ENCODE measurements around the gene DDX46.
"Not testable (repeated sequence)": the region's sequence is repeated elsewhere in the genome, so short reads cannot be mapped to it uniquely, and the experiment has no call there.

The DDX46 gene

DNA sequence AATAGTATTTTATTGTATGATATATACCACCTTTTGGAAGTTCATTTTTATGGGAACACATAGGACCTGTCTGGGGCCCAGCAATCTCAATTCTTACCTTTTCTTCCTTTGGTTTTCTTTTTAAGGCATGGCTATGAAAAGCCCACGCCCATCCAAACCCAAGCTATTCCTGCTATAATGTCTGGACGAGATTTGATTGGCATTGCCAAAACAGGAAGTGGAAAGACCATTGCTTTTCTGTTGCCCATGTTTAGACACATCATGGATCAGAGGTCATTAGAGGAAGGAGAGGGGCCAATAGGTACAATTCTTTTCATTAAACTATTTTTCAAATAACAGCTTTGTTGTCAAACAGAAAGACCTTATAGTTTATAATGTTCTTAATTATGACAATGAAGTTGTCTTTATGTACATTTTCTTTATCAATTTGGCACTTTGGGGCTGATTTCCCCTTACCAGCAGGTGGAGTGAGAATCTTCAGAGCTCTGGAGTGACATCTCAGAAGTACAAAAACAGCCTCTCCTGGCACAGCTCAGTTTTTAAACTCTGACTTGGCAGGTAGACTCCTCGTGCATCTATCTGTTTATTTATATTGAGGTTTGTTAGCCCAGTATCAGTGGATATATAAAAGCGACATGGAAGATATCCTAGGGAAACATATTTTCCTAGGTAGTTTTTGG is 25.8 kb downstream of the DDX46 start:
- no peak for DNase-seq (ENCODE audit: low spot score)

DNA sequence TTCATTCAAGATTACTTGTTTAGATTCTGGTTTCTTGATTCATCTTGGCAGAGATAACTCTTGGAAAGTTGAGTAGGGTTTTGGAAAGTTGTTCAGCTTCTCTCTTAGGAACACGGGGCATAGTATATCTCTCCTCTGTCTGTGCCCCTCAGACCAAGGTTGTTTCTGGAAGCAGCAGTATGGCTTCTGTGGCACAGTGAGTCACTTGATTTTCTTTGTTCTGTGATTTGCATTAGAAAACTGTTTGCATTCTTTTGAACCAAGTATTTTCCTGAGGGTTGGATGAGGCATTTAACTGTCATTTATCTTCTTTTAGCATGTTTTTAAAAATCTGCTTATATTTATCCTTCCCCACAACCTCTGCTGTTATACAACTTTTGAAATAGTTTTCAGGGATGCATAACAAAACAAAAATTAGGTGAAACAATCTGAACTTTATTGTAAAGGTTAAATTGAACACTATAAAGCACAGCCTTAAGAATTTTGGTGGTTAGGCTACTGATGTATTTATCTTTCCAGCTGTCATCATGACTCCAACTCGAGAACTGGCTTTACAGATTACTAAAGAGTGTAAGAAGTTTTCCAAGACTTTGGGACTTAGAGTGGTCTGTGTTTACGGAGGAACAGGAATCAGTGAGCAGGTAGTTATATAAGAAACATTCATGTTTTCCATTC is 26.5 kb downstream of the DDX46 start:
- no peak for DNase-seq (ENCODE audit: low spot score)

DNA sequence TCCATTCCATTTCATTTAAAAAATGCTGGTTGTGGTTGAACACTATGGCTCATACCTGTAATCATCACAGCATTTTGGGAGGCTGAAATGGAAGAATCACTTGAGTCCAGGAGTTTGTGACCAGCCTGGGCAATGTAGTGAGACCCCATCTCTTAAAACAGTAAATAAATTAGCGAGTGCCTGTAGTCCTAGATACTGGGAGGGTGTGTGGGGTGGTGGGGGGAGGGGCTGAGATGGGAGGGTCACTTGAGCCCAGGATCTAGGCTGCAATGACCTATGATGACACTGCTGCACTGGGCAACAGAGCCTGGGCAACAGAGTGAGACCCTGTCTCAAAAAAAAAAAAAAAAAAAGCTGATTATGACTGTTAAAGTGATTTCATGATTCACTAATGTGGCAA is 29.1 kb downstream of the DDX46 start:
- DNase-seq (ENCODE audit: low spot score) = no peak

DNA sequence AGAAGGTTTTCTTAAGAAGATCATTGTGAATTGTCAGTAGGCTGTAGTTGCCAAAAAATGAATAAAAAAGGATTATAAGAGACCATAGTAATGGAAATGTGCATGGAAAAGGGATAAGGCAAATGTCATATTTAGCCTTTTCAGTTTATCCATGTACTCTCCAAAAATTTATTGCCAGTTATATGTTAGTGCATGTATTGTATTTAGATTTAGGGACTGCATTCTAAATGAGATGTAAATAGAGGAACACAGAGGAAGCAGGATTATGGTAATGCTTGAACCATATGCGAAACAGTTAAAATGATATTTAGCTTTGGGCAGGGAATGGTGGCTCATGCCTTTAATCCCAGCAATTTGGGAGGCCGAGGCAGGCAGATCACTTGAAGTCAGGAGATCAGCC is 33.0 kb downstream of the DDX46 start:
- DNase-seq (ENCODE audit: low spot score) = no peak

DNA sequence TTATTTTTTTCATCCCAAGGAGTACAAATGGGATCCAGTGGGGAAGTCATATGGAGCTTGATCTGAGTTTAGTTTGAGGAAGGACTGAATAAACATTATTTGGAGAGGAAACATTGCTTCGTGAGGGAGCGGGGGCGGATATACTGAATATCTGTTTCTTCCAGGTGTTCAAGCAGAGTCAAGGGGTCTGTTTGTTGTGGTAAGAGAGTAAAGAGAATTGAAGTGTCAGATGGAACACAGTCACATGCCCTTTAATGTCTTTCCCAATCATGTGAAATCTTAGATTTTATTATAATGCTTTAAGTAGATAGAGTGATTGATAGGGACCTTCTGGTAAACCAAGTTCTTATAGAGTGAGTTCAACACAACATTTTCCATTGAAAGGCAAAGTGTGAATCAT is 33.7 kb downstream of the DDX46 start:
- no peak for DNase-seq (ENCODE audit: low spot score)

DNA sequence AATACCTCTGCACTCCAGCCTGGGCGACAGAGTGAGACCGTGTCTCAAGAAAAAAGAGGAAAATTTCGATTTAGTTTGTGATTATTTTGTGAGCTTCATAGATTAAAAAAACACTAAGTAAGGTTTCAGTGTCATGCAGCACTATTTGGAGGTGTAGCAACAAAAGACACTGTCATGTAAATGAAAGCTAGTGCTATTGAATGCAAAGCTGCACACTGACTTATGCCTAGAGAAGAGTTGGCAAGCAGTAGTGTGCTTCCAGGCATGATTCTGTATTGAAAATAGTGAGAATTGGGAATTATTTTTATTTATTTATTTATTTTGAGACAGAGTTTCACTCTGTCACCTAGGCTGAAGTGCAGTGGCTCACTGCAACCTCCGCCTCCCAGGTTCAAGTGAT is 34.5 kb downstream of the DDX46 start:
- no peak for DNase-seq (ENCODE audit: low spot score)

DNA sequence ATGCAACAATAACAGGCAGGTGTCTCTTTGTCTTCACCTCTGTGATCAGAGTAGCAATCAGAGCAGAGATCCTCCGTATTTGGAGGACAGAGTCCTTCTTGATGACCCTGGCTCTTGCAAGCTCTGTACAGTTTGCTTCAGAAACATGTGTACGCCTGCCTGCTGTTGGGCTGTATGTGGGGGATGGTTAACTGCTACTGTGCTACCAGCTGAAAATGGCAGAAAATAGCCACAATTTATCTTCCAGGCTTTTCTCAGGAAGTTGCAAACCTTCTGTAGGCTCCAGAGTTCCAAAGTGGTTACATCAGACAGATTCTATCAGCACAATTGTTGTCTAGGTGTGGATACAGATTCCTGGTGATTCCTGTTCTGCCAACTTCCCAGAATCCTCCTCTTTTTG is 35.5 kb downstream of the DDX46 start:
- DNase-seq (ENCODE audit: low spot score) = no peak

DNA sequence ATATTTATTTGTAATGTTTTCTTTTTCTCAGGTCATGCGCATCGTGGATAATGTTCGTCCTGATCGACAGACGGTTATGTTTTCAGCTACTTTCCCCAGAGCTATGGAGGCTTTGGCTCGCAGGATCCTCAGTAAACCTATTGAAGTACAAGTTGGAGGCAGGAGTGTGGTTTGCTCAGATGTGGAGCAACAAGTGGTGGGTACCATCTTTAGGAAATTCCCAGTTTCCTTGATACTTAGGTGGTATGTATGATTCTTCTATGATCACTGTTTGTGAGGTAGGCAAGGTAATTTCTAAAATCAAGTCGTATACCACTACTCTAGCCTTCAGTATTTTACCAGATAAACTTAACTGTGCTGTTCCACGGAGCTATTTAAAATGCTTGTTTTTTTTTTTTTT is 36.2 kb downstream of the DDX46 start:
- no peak for DNase-seq (ENCODE audit: low spot score)

DNA sequence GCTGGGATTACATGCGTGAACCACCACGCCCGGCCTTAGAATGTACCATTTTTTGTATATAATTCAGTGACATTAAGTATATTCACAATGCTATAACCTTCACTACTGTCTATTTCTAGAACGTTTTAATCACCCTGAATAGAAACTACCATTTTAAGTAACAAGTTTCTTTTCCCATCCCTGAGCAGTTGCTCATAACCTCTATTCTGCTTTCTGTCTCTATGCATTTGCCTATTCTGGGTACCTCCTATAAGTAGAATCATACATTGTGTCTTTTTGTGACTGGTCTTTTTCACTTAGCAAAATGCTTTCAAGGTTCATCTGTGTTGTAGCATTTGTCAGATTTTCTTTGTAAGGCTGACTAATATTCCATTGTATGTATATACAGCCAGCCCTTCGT is 39.9 kb downstream of the DDX46 start:
- no peak for DNase-seq (ENCODE audit: low spot score)

DNA sequence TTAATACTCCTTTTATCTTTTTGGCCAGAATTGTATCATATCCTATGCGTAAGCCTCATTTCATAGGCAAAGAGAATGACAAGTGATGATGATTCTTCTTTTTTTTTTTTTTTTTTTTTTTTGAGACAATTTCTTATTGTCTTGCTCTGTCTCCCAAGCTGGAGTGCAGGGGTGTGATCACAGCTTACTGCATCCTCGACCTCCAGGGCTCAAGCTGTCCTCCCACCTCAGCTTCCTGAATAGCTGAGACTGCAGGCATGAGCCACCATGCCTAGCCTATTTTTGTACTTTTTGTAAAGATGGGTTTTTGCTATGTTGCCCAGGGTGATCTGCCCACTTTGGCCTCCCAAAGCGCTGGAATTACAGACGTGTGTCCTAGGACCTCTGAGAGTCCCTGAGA is 45.2 kb downstream of the DDX46 start:
- DNase-seq (ENCODE audit: low spot score) = no peak

DNA sequence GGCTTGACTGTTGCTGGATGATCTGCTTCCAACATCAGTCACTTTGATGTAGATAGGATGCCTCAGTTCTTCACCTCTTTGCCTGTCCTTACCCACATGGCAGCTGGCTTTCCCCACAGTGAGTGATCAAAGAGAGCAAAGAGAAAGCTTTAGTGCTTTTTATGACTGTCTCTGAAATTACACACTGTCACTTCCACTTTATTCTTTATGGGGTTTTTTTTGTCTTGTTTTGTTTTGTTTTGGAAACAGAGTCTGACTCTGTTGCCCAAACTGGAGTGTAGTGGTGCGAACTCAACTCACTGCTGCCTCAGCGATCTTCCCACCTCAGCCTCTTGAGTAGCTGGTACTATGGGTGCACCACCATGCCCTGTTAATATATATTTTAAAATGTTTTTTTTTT is 54.8 kb downstream of the DDX46 start:
- DNase-seq (ENCODE audit: low spot score) = no peak

DNA sequence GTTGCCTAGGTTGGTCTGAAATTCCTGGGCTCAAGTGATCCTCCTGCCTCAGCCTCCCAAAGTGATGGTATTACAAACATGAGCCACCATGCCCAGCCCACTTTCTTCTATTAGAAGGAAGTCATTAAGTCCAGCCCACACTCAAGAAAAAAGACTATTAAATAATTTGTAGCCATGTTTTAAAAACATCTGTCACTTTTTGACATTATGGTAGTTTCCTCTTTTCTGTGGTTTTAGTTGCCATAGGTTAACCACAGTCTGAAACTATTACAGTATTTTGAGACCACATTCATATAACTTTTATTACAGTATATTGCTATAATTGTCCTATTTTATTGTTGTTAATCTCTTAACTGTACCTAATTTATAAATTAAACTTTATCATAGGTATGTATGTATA is 55.2 kb downstream of the DDX46 start:
- DNase-seq (ENCODE audit: low spot score) = no peak

DNA sequence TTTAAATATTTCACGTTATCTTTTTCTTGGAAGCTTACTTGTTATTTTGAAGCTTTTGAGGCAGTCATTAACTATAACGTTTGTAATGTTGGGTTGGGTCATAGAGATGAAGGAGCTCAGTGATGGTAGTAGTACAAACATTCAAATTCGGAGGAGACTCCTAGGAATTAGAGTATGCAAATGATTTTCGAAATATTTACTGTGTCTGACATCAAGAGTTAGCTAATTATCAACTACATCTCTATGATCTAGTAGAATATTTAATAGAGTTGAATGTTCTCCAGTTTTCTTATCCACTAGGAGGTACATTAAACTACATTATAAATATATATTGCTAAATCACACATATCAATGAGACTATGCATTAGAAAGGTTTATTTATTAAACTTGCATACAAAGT is 58.4 kb downstream of the DDX46 start:
- DNase-seq (ENCODE audit: low spot score) = no peak

DNA sequence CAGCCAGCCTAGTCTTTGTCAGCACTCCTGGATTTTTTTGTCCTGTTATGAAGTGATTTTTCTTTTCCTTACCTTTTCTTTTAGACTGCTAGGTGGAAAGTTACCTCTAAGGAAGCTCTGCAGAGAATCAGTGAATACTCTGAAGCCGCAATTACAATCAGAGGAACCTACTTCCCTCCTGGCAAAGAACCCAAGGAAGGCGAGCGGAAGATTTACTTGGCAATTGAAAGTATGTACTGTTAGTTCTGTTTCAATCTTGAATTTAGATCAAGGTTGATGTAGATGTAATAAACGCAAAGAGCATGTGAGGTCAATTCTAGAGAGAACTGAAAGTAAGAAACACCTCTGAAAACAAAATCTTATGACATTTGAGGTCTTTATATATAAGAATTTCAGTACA is 60.2 kb downstream of the DDX46 start:
- no peak for DNase-seq (ENCODE audit: low spot score)

DNA sequence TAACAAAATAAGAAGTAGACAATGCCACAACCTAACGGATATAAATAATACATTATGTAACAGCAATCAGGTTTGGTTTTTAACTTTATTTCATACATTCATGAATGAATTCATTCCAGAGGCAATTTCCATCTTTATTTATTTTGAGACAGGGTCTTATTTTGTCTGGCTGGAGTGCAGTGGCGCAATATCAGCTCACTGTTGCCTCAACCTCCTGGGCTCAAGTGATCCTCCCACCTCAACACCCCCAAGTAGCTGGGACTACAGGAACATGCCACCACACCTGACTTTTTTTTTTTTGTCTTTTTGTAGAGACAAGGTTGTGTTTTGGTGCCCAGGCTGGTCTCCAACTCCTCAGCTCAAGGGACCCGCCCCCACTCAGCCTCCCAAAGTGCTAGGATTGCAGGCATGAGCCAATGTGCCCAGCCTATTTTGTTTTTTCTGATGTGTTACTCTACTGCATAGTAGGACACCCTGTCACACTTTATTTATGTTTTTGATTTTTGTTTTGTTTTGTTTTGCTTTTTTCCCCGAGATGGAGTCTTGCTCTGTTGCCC is 60.9 kb downstream of the DDX46 start:
- DNase-seq (ENCODE audit: low spot score) = no peak

DNA sequence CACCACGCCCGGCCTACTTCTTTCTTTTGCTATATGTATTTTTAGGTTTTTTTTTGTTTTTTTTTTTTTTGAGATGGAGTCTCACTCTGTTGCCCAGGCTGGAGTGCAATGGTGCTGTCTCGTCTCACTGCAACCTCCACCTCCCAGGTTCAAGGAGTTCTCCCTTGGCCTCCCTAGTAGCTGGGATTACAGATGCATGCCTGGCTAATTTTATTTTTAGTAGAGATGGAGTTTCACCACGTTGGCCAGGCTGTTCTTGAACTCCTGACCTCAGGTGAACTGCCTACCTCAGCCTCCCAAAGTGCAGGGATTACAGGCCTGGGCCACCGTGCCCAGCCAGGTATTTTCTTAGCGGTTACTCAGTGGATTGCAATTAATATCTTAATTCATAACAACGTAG is 63.3 kb downstream of the DDX46 start:
- no peak for DNase-seq (ENCODE audit: low spot score)

DNA sequence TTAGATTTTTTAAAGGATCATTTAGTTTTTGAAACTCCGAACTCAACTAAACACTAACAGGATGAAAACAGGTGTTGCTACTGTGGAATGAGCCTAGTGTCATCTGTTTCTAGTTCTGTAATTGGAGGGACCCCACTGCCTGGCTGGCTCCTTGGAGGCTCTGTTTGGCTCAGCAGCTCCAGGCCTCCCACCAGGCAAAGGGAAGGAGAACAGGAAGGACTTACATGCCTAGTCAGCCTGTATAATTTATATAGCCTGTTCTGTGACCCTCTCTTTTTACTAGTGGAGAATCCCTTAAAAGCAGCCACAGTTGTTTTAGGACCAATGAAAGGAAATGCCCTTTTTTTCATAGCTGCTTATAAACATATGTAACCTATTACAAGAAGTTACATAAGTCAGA is 66.1 kb downstream of the DDX46 start:
- DNase-seq (ENCODE audit: low spot score) = no peak

DNA sequence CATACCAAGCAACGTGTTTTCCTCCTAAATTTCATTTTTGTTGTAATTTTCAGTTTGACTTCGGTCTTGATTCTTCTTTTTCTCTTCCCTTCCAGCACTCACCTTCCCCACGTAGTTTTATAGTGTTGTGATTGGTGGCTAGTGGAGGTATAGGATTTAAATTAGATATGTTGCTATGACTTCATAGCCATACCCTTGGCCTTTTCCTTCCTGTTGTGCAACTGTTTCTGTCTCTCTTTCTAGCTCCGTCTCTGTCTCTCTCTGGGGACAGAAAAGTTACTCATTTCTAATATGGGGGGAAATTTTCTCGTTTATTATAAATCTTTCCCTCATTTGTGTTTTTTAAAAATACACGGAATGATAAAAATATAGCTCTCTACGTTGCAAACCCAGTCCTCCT is 66.6 kb downstream of the DDX46 start:
- no peak for DNase-seq (ENCODE audit: low spot score)

DNA sequence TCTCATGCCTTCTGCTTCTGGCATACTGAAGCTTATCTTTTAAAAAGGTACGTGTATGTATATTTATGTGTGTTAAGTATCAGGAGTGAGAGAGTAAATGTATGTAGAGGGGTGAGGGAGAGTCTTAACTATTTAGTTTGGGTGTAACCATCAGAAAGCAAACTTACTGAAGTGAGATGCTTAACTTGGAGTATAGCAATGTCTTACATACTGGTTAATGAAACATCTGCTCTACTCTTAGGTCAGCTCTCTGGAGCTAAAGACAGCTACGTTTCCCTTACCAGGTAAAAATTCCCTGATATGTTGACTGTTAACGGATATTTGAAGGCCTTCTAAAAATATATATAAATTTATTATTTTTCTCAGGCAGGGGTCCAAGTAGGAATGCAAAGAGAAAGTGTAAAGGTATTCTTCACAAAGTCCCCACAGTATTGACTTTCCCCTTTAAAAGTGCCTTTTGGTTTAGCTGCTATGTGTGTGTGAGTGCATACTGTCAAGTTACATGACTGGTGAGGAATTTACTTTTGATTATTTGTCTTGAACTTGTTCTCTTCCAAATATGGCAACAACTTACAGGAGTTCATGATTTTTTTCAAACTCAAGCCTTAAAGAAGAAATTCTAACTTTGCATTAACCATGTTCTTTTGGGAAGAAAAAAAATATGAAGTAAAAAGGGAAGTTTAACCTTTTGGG is 74.9 kb downstream of the DDX46 start:
- no peak for DNase-seq (ENCODE audit: low spot score)

DNA sequence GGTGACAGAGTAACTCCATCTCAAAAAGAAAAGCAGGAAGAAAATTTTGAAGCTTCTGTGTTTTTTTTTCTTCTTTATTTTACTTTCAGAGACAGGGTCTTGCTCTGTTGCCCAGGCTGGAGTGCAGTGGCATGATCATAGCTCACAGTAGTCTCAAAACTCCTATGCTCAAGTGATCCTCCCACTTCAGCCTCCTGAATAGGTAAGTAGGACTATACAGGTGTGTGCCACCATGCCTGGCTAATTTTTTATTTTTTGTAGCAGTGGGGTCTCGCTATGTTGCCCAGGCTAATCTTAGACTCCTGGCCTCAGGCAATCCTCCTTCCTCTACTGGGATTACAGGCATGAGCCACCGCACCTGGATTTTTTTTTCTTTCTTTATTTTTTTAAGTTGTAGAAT is 77.0 kb downstream of the DDX46 start:
- no peak for DNase-seq (ENCODE audit: low spot score)

DNA sequence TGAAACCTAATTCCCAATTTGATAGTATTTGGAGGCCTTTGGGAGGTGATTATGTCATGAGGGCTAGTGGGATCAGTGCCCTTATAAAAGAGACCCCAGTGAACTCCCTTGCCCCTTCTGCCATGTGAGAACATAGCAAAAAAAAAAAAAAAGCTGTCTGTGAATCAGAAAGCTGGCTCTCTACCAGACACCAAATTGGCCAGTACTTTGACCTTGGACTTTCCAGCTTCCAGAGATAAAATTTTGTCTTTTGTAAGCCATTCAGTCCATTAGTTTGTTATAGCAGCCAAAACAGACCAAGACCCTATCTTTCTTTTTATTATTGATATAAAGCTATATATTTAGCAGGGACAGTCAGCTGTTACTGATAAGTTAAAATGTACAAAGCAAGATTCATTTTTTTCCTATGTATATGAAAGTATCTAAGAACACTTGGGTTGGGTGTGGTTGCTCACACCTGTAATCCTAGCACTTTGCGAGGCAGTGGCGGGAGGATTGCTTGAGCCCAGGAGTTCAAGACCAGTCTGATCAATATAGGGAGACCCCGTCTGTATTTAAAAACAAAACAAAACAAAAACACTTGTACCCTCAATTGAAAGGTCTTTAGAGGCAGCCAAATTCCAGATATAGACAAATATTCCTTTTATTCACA is 79.1 kb downstream of the DDX46 start:
- DNase-seq (ENCODE audit: low spot score) = no peak

DNA sequence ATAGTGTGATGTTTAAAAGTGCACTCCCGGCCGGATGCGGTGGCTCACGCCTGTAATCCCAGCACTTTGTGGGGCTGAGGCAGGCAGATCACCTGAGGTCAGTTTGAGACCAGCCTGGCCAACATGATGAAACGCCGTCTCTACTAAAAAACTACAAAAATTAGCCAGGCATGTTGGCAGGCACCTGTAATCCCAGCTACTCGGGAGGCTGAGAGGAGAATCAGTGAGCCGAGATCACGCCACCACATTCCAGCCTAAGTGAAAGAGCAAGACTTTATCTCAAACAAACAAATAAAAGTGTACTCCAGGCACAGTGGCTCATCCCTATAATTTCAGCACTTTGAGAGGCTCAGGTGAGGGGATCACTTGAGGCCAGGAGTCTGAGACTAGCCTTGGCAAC is 79.8 kb downstream of the DDX46 start:
- DNase-seq (ENCODE audit: low spot score) = not testable (repeated sequence)

DNA sequence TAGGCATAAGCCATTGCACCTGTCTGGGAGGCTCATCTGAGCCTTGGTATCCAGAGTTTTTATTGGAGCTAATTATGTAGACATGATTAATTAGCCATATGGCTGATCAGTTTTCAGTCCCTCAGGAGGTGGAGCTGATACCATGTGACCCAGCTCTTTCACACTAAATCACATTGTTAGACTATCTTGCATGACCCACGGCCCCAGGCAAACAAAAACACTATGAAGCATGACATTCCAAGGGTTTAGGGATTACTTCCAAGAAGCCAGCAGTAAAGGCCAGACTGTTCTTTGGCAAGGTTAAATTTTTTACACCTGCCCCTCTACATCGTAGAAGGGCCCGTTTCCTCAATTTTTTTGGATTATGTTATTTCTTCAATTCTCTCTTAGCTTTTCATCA is 82.2 kb downstream of the DDX46 start:
- DNase-seq (ENCODE audit: low spot score) = no peak

All from LoVo (cell line).